GM21529 (cell line): ENCODE measurements around the gene TSPAN9.
A peak's percentile ranks its signal among the peaks of the same experiment; 100 is the strongest.

Source experiments
- ATAC-seq: cut with Tn5 transposase; IDR thresholded peaks from one replicate; pipeline ENCODE4 v1.9.1; 2021; ENCODE audit not compliant: unreplicated experiment

The TSPAN9 gene

GRCh38 chr12:3179731-3180130 is 102.6 kb downstream of the TSPAN9 start:
- no peak for ATAC-seq

GRCh38 chr12:3182426-3182825 is 105.2 kb downstream of the TSPAN9 start:
- ATAC-seq = no peak

GRCh38 chr12:3184485-3184884 is 107.3 kb downstream of the TSPAN9 start:
- ATAC-seq = no peak

DNA sequence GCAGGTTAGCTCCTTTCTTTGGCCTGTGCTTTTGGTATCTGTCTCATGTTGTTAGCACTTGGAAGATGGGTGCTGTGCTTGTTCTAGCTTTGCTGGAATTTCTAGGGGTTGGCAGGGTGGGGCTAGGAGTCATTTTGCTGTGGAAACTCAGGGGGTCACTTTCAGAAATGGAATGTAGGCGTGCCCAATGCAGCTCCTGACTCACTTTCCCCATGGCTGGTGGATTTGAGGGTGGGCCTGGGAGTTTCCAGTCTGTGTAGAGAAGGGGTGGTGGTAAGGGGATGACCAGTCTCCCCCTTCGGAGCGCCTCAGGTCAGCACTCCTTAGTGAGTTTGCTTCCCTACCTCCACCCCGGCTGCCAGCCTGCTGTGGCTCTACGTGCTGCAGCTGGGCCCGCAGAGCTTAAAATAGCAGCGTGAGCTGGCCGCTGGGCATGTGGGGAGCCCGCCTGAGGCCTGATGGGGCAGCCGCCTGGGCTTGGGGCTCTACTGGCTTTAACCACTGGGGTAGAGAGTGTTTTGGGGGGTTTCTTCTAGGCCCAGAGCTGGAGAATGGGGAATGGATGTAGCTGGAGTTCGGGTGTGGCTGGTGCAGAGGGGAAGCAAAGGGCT is 108.2 kb downstream of the TSPAN9 start:
- no peak for ATAC-seq

- ATAC-seq = peak; percentile 81
Observed at GRCh38 chr12:3186546-3187215, 109.5 kb downstream of the TSPAN9 start.

GRCh38 chr12:3187846-3188770 is 110.9 kb downstream of the TSPAN9 start:
- ATAC-seq = no peak

- no peak for ATAC-seq
Observed at GRCh38 chr12:3189282-3189681, 112.1 kb downstream of the TSPAN9 start.

- ATAC-seq = no peak
Observed at GRCh38 chr12:3190101-3190500, 112.9 kb downstream of the TSPAN9 start.

GRCh38 chr12:3191450-3191849 is 114.3 kb downstream of the TSPAN9 start:
- no peak for ATAC-seq

GRCh38 chr12:3192221-3192620 is 115.0 kb downstream of the TSPAN9 start:
- no peak for ATAC-seq

GRCh38 chr12:3193131-3193530 is 116.0 kb downstream of the TSPAN9 start:
- no peak for ATAC-seq

GRCh38 chr12:3193755-3194154 is 116.6 kb downstream of the TSPAN9 start:
- ATAC-seq = no peak

- no peak for ATAC-seq
Observed at GRCh38 chr12:3195337-3195736, 118.2 kb downstream of the TSPAN9 start.

DNA sequence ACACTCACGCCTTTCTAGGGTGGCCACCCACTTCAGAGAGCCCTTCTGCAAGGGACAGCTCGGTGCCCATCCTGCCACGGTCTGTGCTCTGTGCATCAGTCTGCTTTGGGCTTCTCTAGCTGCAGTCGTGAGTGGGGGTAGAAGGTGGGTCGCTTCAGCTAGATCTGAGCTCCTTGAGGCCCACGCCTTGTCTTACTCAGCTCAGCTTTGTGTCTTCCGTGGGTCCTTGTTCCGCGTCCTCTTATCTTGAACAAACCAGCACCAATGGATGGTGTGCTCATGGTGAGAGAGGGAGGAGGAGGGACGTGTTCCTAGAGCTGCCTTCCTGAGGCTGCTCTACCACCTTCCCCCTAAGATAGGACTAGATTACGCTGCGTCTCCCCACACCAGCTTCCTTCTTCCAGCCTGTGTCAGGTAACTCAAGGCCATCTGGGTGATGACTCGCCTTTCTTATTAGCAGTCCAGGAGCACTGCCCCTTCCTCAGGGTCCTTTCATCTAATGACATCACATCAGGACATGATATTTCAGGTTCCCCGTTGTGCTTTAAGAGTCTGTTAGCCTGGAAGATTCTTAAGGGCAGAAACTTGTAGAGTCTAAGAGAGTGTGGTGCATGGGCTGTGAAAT is 118.8 kb downstream of the TSPAN9 start:
- ATAC-seq = no peak

GRCh38 chr12:3196488-3196887 is 119.3 kb downstream of the TSPAN9 start:
- no peak for ATAC-seq

GRCh38 chr12:3197131-3197818 is 120.1 kb downstream of the TSPAN9 start:
- ATAC-seq = no peak

GRCh38 chr12:3199551-3200031 is 122.4 kb downstream of the TSPAN9 start:
- ATAC-seq = no peak

DNA sequence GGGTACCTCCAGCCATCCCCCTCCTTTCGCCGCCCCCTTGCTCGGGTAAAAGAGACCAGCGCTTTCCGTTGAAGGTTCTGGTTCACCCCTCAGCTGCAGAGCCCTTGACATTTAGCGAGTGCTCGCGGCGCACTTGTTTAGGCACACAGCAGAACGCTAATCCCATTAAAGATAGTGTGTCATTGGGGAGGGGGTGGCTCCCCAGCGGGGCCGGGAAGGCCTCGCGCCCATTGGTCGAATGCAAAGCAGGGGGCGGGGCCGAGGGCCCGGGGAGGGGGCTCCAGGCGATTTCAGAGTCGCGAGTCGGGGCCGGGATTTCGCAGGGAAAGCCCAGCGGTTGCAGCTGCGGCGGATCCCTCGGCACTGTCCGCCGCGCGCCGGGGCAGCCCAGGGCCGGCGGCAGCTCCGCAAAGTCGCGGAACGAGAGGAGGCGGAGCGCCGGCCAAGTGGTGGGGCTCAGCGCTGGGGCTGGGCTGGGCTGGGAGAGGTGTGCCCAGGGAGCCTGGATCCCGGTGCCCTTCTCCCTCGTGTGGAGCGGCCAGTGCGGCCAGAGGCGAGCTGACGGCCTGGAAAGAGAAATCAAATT is 122.9 kb downstream of the TSPAN9 start:
- ATAC-seq = no peak

- ATAC-seq = no peak
Observed at GRCh38 chr12:3200814-3201233, 123.6 kb downstream of the TSPAN9 start.

DNA sequence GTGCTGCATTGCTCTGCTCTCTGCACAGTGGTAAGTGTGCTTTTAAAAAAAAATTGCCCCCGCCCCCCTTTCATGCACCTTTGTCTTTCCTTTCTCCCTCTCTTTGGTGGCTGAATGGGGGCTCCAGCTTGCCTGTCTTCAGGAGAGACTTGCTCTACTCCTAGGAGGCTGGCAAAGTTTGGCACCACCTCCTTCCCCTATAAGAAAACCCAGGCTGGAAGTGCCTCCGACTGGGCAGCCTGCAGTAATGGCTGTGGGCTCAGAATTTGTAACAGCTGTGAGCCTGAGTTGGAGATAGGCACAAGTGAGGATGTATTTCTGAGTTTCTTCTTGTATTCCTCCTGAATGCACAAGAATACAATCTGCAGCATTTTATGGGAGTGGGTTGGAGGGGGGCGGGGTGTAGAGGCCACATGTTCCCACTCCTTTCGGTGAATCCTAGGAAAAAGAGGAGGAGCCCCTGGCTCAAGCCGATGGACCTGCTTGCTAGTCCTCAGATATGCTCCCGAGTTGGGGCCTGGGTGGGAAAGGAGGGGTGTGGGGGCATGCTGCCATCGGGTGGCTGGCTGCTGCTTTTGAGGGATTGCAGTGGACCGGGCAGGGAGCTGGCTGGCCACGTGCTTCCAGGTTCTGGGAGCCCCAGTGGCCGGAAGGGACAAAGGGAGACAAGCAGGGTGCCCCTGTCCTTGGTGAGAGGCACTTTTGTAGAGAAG is 124.3 kb downstream of the TSPAN9 start:
- no peak for ATAC-seq
